Occipital lobe (tissue), 2 donors: Measurements from ENCODE around the gene PHKG1. TPM values are rescaled to one million over a fixed set of nuclear protein-coding genes. Genes with fewer than 3 reads are reported as not detected.
"Not testable (repeated sequence)": the region's sequence is repeated elsewhere in the genome, so short reads cannot be mapped to it uniquely, and the experiment has no call there.

Source experiments
- DNase-seq: peaks from one replicate; lab custom pipeline; 2025; lab: John Stamatoyannopoulos, UW
- total RNA-seq: library from RNA; depleted of rRNA; stranded (reverse); fragments of >200 nt; gene quantifications from one replicate; pipeline ENCODE4 v1.2.3, GENCODE V29; 2014

Gene PHKG1
- 3.6 TPM for total RNA-seq

DNA sequence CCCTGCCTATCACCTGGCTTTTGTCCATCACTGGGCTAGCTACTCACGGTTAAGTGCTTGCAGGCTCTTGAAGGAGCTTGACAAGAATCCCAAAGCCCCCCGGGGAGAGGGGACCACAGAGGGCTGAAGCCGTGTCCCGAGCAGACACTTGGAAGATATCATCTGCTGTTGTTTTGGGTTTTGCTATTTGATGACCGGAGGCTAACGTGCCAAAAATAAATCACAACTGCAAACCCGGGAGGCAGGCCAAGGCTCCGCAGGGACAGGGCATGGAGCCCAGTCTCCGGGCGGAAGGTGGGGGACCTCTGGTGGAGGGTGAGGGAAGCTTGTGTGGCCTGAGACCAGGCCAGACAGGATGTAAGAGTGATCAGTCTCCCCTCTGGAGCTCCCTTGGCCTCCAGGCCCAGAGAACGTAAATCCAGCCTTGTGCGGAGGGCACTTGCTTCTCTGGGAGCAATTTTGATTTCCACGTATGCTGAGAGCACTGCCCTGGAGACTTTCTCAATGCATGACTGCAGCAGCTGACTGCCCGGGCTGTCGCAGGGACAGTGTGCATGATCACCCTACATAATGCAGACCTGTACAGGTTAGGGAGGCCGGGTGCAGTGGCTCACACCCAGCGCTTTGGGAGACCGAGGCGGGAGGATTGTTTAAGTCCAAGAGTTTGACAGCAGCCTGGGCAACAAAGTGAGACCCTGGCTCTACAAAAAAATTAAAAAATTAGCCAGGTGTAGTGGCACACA is at the start of gene PHKG1:
Gene PHKG1 (minus strand): TSS at position 164 of the 743 bp plus-strand sequence. CDS start 4,011 bp downstream, outside the sequence.
- peak; percentile 58 for DNase-seq

DNA sequence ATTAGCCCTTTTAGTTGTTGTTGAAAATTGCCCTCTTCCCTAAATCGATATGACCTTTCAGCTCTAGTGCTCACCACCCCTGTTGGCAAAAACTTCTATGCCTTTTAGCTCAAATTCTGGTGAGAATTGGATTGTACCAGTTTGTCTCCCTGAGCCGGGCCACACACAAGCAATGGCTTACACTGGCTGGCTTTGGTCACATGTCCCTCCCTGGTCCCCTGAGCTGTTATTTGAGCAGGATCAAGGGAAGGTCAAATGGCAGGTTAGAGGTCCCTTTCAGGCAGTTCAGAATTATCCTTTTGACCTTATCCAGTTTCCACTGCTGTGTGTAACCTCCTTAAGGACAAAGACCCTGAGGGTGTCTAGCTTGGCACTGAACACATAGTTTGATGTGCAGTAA is 38.3 kb upstream of the PHKG1 start:
- not testable (repeated sequence) for DNase-seq

DNA sequence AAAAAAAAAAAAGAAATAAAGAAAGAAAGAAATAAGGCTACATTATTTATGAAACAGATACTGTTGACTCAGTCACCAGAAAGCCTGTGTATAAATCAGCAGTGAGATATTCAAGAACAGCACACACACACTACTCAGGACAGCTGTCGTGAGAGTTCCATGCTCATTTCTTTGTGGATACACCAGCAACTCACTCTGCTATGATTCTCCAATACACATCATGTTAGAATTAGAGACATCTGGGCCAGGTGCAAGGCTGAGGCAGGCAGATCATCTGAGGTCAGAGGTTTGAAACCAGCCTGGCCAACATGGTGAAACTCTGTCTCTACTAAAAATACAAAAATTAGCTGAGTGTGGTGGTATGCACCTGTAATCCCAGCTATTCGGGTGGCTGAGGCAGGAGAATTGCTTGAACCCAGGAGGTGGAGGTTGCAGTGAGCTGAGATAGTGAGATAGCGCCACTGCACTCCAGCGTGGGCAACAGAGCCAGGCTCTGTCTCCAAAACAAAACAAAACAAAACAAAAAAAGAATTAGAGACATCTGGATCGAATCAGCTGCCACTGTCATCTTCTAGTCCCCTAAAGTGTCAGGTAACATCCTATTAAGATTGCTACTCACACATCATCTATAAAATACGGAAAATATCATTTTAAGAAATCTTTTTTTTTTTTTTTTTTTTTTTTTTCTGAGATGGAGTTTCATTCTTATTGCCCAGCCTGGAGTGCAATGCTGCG is 34.7 kb upstream of the PHKG1 start:
- DNase-seq: no peak

DNA sequence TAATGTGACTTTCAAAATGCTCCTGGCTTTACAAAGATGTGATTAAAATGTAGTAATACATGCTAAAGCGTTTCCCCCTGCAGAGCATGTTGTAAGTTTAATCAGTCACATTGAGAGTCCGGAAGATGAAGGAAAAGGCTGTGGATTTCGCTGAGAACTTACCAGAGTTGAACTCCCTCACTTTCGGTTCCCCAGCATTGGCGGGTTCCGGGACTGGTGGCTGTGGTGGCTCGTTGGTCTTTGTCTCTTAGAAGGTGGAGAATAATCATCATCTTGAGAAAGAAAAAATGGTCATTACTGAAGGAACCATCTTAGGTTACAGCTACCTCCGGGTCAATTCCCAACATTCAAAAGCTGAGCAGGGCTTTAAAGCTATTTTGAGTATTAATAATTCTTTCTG is 33.1 kb upstream of the PHKG1 start:
- no peak for DNase-seq

DNA sequence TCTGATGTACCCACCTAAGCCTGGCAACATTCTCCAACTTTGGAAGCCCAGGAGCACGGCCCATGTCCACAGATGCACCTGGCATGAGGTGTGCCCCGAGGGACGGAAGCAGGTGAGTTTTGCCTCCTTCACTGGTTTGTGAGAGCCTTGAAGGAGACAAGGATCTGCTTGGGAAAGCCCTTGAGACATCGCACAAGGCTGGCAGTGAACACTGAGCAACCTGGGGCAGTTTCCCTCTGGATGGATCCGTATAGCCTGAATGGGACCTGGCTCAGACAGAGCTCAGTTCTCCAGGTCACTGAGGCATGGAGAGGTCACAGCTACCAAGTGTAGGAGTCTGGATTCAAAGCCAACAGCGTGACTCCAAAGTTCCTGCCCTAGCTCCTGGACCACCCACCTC is 32.2 kb upstream of the PHKG1 start:
- DNase-seq: no peak

DNA sequence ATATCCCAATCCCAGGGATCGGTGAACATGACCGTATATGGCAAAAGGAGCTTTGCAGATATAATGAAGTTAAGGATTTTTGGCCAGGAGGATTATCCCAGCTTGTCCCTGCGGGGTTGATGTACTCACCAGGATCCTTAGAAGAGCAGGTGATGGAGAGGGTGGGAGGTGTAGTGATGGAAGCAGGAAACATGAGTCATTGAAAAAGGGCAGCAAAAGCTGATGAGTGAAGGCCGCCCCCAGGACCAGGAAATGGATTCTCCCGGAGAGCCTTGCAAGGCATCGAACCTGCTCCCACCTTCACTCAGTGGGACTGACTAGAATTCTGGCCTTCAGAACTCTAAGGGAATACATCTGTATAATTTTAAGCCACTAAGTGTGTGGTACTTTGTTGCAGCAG is 28.7 kb upstream of the PHKG1 start:
- DNase-seq: no peak

DNA sequence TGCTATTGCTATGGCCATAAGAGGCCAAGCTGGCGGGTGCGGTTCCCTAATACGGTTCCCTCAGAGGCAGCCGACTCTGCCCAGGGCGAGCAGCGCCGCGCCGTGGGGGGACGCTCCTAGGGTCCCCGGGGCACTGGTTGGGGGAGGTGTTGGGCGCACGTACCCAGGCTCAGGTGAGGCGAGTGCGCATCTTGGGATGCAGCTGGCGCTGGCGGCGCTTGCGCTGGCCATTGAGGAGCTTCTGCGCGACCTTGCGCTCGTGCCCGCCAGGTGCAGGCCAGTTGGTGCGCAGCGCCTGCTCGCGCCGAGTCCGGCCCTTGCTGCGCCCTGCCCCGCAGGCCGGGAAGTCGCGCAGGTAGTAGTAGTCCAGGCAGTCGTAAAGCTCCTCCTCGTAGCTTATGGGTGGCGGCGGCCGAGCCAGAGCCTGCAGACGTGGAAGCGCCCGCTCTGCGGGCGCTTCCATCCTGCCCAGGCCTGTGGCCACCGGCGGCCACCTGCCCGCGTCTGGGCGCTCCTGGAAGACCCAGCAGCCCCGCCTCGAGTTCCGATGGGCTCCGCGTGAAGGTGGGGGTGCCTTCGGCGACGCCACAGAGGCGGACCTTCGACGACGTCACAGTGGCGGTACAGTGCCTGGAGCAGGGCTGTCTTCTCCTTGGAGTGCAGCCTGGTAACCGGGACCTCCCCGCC is 23.2 kb upstream of the PHKG1 start, which contains the start of gene NUPR2:
Gene NUPR2 (minus strand): TSS at position 566 of the 687 bp plus-strand sequence. CDS start 103 bp downstream, at position 463.
- DNase-seq: no peak

DNA sequence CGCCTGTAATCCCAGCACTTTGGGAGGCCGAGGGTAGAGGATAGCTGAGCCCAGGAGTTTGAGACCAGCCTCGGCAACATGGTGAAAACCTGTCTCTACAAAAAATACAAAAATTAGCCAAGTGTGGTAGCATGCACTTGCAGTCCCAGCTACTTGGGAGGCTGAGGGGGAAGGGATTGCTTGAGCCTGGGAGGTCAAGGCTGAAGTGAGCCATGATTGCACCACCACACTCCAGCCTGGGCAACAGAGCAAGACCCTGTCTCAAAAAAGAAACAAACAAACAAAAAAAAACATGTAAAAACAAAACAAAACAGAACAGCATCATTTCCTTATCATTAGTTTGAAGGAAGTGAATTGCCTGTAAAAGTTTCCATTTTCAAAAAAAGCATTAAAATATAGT is 19.5 kb upstream of the PHKG1 start:
- not testable (repeated sequence) for DNase-seq

DNA sequence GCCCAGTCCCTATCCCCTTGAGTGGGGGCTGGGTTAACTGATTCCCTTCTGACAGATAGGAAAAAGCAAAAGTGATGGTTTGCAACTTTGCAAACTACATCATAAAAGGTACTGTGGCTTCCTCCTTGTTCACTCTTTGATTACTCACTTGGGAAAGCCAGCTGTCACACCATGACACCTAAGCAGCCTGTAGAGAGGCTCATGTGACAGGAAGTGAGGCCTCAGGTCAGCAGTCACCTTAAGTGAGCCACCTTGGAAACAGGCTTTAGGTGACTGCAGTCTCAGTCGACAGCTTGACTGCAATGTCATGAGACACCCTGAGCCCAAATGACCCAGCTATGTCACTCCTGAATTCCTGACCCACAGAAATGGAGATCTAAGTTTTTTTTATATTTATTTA is 17.9 kb upstream of the PHKG1 start:
- DNase-seq: no peak

DNA sequence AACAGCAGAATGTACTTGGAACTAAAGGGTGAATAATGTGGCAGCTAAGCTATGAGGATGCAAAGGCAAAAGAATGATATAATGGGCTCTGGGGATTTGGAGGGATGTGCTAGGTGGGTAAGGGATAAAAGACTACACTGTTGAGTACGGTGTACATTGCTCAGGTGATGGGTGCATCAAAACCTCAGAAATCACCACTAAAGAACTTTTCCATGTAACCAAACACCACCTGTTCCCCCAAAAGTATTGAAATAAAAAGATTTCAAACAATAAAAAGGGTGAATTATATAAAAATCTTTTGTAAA is 15.2 kb upstream of the PHKG1 start:
- no peak for DNase-seq

DNA sequence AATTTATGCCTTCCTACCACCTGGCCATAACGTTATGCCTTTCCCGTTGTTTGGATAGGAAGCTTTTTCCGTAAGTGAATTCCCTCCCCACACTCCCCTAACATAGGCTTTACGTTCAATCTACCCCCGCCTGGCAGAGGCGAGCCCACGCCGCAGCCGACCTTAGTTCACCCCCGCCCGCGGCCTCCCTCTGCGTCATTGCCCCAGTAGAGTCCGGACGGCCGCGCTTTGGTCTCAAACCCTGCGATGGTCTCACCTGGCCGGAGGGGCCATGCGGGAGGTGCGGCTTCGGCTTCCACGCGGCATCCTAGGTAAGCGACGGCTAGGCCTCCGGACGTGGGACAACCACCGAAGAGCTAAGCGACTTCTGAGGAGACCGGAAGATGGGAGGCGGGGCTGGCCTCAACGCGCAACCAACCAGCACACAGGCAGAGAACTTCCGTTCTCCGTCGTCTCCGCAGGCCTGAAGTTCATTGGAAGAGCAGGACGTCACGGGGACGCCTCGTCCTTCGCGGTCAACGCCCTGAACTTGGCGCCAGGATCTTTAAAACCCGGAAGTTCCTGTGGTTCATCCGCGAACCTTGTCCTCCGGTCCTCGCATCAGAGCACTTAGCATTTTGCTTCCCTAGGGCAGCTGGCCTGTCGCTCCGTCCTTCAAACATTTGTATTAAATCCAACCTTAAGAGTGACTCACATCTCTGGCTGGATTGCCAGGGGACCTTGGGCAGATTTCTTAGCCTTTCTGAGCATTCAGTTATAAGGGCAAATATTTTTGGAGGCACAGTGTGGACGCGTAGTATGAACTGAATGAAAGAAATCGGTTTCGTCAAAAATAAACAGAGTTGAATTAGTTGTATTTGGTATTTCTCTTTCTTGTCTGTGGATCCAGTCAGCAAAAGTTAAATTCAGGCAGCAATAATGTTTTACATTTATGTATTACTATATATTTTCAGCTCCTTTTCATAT is 13.6 kb upstream of the PHKG1 start, which contains the start of gene CHCHD2:
Gene CHCHD2 (minus strand): TSS at position 369 of the 966 bp plus-strand sequence. CDS start 63 bp downstream, at position 306.
- peak; percentile 96 for DNase-seq

DNA sequence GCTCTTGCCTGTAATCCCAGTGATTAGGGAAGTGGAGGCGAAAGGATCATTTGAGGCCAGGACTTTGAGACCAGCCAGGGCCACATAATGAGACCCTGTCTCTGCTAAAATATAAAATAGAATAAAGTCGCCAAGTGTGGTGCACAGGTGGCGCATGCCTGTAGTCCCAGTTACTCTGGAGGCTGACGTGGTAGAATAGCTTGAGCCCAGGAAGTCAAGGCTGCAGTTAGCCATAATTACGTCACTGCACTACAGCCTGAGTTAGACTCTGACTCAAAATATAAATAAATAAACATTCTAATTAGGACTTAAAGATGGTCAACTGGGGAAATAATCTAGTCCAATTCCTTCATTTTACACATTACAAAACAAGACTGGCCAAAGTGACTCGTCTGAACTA is 12.8 kb upstream of the PHKG1 start:
- no peak for DNase-seq

DNA sequence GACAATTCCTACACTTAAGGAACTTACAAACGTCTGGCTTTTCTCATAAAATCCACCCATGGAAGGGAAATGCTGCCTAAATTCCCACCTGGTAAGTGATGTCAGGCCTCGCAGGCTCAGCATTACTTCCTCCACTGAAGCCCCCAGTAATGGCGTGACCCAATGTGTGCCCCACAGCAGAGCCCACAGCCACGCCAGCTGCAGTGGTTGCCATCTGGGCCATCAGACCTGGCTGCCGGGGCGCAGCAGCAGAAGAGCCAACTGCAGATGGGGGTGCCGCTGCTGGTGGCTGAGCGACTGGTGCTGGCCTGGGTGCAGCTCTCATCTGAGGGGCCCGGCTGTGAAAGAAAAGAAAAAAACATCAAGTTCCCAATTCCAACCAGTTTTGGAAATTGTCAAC is 11.4 kb upstream of the PHKG1 start:
- not testable (repeated sequence) for DNase-seq

DNA sequence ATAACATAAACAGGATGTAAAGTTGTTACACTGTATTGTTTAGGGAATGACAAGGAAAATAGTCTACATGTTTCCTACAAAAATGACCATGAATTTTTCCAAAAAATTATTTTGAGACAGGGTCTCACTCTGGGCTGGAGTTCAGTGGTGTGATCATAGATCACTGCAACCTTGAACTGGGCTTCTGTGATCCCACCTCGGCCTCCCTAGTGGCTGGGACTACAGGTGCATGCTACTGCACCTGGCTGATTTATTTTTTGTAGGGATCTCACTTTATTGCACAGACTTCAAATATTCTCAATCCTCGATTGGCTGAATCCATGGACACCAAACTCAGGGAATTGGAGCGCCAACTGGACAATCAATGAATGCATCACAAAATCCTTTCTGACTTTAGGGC is 6.9 kb upstream of the PHKG1 start:
- no peak for DNase-seq

DNA sequence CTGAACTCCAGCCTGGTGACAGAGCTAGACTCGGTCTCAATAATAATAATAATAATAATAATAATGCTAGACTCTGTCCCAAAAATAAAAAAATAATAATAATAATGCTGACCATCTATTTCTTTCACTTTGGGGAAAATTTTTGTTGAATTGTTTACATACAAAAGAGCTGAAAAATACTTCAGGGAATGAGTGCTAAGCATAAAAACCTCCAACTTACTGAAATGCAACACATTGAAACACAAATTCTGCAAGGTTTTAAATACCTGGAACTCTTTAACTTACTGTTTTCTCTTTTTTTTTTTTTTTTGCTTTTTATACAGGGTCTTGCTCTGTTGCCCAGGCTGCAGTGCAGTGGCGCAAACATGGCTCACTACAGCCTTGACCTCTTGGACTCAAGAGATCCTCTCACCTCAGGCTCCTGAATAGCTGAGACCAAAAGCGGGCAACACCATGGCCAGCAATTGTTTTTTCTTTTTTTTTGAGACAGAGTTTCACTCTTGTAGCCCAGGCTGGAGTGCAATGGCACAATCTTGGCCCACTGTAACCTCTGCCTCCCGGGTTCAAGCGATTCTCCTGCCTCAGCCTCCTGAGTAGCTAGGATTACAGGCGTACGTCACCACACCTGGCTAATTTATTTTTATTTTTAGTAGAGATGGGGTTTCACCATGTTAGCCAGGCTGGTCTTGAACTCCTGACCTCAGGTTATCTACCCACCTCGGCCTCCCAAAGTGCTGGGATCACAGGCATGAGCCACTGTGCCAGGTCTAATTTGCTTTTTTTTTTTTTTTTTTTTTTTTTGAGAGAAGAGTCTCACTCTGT is 5.6 kb upstream of the PHKG1 start:
- DNase-seq: not testable (repeated sequence)

DNA sequence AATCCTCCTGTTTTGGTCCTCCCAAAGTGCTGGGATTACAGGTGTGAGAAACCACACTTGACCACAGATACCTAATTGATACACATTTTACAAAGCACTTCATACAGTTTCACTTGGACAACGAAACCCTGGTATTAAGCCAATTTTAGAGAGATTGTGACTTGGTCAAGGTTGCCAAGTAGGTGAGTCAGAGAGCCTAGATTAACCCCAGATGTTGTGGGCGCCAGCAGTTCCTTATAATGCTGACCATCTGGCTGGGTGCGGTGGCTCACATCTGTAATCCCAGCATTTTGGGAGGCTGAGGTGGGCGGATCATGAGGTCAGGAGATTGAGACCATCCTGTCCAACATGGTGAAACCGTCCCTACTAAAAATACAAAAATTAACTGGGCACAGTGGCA is 4.9 kb upstream of the PHKG1 start:
- DNase-seq: no peak

DNA sequence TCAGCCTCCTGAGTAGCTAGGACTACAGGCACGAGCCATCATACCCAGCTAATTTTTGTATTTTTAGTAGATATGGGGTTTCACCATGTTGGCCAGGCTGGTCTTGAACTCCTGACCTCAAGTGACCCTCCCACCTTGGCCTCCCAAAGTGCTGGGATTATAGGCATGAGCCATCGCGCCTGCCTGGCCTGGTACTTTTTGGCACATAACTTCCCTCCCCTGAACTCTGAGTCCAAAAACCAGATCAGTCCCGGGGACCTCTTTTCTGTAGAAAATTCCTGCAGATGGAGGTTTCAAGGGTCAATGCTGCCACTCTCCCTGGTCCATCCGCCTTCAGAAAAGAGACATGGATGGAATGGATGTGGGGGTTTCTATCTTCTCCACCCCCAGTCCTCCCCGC is 364 bp downstream of the PHKG1 start:
- not testable (repeated sequence) for DNase-seq

DNA sequence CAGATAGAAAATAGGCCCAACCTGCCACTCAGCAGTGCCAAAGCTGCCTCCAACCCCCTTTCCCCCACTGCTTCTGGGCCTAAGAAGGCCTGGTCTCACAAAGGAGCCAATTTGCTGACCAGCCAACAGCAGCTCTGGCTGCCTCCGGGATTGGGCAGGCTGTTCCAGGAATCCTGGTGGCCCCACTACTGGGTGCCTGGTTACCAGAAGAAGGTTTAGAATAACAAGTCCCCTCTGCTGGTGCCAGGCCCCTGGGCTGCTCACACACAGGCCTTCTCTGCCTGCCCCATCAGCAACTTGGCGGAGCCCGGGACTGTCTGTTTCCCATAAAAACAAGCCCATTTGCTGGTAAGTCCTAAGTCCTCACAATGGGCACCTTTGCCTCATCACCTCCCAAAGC is 1.2 kb downstream of the PHKG1 start:
- DNase-seq: no peak

DNA sequence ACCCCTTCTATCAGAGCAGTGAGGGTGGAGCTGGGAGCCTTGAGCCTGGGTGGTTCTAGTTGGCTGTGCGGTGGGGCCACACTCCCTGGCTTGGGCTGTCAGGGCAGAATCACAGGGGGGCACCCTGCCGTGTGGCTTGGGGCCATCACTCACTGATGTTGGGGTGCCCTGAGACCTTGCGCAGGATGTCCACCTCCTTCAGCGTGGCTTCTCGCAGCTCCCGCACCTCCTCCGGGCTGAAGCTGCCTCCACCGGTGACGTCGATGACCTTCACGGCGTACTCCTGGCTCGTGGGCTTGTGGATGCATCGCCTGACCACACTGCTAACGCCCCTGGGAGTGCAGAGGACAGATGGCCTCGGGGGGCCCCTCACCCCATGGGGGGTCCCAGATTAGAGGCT is 5.3 kb downstream of the PHKG1 start:
- no peak for DNase-seq

DNA sequence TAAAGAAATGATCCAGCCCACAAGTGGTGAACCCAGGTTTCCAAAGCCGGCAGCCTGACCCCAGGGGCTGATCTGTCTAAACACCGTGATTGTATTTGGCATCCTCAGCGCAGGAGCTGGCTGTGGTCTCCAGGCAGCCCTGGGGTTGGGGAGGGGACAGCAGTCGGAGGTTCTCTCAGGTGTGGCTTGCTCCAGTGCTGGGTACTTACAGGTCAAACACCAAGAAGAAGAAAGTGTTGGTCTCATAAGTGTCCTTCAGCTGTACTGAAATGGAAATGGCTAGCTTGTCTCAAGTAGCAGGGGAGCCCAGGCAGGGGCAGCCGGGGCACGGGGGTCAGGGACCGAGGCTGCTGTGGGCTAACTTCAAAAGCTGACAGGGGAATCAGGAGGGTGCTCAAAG is 6.0 kb downstream of the PHKG1 start:
- DNase-seq: no peak
